Kidney glomerular epithelial cell (primary cell): ENCODE measurements around the gene REL.
"Not testable (repeated sequence)": the region's sequence is repeated elsewhere in the genome, so short reads cannot be mapped to it uniquely, and the experiment has no call there.

Experiments used
- DNase-seq: peaks from one replicate; lab custom pipeline; 2025; lab: John Stamatoyannopoulos, UW

The REL gene

DNA sequence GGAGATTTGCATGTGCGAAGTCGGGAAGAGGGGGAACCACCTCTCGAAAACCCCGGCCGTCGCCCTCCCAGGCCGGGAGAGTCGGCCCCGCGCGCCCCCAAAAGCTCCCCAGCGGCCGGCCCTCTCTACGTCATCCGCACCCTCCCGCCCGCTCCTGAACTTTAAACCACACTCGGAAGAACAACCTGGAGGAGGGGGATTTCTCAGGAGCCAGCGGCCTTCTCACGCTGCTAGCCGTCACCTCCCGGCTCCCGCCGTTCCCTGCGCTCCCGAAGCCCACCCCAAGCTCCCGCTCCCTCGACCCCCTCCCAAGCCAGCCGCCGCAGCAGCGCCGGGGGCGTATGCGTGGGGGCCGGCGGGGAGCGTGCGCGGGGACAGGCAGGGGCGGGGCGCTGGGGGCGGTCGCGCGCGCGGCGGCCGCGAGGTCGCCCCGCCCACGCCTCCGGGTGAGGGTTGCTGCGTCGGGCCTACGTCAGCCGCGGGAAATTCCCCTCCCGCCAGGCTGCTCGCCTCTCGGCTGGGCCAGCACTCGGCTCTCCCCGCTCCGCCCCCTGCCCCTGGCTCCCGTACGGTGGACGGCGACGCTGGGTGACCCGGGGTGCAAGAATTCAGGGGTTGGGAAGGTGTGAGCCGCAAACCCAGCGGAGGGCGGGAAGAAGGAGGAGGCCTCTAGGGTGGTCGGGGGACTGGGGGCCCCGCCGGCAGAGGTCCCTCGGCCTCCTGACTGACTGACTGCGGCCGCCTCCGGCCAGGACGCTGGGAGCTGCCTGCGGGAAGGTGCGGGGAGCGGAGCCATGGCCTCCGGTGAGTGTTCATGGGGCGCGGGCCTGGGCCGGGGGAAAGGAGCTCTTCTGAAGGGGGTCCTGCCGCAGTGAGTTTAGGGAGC is at the start of gene REL:
TSS of gene REL (plus strand) at position 528 of the 886 bp plus-strand sequence. CDS start at position 795, 267 bp downstream.
- peak; percentile 84 for DNase-seq

DNA sequence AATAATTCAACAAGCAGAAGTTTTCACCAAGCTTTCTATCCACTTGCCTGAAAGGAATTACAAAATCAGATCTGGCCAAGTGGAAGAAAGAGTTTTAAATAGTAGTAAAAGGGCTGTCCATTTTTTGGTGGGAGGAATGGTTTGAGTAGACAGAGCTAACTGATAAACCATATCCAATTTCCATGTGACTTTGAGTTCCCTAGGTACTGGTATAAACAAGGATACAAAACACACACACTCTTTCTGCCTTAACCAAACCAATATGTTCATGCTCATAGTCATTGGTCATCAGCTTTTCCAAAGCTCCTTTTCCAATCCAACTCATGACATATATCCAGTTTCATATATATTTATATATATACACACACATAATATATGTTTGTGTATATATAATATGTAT is 49.5 kb upstream of the REL start:
- DNase-seq = no peak

DNA sequence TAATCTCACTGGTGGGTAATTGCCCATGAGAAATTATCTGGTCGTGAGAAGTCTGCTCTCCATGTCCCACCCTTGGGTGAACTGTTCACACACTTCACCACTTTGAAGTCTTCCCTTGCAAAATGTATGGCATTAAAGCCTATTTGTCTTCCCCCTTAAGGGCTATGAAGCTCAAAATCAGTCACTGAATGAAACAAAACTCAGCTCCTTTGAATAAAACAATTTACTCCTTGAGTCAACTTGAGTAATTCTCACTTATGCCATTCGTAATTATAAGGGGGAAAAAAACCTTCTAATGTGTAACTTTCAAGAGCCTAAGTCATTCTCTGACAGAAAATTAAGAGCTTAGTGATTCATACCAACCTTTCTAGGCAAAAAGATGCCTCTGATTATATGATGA is 48.8 kb upstream of the REL start:
- DNase-seq = no peak

DNA sequence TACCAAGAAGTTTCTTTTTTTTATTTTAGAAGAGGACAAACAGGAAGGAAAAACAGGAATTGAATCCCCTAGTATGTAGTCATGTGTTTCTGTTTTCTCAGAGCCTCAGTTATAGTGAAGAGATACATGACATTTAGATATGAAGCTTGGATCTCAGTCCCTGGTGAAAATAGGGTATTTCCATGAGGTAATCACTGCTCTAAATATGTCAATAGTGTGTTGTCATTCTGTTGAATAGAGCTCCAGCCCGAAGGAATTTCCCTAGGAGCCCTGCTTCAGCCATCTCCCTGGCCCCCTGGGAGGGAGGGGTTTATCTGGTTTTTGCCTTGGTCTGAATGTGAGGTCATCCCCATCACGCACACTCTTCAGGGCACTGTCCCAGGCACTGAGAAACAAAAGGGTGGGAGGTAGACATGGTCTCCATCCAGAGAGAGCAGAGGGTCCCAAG is 47.1 kb upstream of the REL start:
- no peak for DNase-seq

DNA sequence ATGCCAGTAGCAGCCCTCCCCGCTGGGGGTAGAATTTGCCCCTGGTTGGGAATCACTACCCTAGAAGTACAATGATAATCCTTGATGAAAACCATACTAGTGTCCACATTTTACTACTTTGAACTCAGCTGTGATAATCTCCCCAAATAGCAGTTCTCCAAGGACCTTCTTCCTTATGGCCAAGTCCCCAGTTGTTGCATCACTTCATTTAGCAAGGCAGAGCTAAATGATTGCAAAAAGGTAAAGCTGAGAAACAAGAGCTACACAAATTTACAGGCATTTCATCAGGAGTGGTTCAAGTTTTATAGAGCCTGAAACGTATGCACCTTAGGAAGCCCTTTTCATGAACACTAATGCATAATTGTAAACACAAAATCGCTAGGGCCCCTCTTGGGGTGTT is 44.9 kb upstream of the REL start:
- no peak for DNase-seq

DNA sequence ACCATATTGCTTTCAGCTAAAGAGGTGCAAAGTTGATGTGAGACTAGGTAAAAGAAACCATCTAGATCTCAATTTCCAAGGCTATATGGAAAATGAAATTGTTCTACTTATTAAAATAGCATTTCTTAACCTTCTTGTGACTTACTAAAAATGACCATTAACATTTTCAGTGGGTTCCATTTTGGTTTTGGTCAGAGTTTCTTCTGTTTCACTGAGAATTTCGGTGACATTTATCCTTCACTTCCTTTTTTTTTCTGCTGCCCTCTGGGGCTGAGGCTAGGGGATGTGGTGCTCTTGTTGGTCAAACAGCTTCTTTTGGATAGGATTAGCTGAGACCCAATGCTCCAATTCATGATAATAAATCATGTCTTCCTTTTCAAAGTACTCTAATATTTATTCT is 44.3 kb upstream of the REL start:
- DNase-seq = no peak

DNA sequence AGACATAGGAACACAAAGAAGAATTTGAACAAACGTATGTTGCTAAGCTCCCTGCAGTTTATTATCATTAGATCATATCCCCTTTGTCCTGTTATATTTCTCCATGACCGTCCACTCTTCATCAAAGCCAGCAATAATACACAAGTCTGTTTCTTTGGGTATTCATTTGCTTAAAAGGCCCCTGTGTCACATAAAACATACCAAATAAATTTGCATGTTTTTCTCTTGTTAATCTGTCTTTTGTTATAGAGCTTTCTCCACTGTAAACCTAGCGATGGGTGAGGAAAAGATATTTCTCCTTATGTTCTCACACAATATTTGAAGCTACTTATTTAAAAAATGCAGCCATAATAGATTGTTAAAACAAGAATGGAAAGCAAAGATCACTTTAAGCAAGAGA is 42.9 kb upstream of the REL start:
- DNase-seq = no peak

DNA sequence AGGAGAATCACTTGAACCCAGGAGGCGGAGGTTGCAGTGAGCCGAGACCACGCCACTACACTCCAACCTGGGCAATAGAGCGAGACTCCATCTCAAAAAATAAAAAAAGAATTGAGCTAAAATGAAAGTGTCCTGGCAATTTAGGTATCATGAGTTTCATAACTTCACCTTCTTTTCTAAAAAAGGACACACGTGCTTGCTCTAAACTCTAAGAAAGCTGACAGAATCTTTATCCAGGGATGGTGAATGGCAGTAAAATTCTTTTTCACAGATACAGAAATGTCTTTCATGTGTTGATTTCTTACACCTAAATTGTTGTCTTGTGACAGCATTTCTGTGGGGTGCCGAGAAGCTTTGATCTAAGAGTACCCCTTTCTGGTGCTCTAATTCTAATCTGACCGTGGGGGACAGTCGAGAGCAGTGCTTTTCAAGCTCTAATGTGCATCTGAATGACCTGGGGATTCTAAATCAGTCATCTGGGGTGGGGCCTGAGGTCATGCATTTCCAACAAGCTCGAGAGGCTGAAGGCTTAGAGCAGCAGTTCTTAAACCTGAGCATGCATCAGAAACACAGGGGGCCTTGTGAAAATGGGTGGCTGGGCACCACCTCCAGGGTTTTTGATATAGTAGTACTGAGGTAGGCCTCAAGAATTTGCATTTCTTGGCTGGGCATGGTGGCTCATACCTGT is 42.1 kb upstream of the REL start:
- DNase-seq = no peak

DNA sequence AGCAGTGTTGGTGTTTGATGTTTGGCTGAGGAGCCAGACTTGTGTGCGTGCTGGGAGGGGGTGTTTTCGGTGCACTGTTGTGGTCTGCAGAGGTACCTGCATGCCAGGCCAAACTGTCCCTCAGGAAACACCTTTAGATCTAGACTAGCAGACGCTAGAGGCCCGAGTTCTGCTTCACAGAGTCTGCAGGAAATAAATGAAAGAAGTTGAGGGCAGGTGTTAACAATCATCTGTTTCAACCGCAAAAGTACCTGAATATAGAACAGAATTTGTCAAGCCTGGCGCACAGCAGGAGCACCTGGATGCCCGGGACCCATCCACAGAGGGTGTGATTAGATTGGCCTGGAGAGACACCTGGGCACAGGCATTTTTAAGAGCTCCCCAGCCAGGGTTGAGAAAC is 40.5 kb upstream of the REL start:
- DNase-seq = no peak

DNA sequence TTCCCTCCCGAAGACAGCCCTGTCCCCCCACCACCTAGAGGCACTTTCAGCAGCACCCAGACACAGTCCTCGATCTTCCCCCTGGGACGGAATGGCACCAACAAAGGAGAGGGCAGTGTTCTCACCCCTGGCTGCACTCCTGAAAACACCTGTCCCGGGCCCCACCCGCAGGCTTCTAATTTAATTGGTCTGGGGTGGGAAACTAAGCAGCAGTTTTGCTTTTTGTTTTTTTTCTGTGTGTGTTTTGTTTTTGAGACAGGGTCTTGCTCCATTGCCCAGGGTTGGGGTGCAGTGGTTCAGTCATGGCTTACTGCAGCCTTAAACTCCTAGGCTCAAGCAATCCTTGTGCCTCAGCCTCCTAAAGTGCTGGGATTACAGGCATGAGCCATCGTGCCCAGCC is 38.4 kb upstream of the REL start:
- DNase-seq = no peak

DNA sequence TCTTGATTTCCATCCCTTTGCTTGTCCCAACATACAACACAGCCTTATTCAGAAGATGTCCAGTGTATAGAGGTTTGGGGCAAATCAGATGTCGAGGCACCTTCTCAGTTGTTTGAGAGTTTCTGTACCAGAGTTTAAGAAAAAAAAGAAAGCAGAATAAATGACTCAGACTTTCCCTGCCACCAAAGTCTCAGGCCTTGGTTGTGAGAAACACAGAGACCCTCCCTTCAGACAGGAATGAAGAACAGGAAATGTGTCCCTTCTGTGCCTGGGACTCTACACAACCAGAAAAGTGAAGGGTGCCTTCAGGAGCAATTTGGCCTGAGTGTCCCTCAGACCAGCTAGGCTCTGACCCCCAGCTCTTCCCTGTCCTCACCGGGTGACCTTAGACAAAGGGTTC is 37.3 kb upstream of the REL start:
- DNase-seq = no peak

DNA sequence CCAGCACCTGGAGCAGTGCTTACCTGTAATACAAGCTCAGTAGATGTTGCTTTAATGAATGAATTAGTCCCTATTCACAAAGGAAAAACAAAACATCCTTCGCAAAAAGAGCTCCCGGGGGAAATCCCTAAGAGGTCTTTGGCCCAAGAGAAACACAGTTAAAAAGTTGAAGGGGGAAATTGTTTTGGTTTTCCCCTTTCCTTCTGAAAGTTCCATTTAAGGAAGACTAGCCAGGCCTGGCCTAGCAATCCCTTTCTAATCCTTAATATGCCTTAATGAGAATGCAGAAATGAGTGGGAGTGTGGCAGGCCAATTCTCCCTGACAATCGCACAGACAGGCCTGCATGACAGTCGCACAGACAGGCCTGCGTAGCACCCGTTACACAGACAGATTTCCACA is 33.5 kb upstream of the REL start:
- no peak for DNase-seq

DNA sequence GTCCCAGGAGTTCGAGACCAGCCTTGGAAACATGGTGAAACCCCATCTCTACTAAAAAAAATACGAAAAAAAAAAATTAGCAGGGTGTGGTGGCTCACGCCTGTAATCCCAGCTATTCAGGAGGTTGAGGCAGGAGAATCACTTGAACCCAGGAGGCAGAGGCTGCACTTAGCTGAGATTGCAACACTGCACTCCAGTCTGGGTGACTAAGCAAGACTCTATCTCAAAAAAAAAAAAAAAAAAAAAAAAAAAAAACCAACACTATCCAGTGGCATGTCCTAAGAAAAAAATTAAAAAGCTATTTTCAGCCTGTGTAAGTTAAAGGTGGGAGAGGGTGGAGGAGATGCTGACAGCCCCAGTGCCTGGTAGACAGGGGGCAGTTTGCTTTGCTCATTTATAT is 32.2 kb upstream of the REL start:
- no peak for DNase-seq

DNA sequence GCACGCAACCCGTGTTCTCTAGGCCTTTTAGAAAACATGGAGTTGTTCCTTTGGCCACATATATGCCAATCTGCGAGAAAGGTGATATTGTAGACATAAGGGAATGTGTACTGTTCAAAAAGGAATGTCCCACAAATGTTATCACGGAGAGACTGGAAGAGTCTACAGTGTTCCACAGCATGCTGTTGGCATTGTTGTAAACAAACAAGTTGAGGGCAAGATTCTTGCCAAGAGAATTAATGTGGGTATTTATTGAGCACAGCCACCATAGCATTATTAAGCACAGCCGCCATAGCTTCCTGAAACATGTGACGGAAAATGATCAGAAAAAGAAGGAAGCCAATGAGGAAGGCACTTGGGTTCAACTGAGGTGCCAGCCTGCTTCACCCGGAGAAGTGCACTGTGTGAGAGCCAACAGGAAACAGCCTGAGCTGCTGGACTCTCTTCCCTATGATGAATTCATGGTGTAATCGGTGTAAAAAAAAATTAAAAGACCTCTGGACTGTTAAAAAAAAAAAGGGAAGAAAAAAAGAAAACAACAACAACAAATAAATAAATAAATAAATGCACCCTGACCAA is 29.0 kb upstream of the REL start:
- no peak for DNase-seq

DNA sequence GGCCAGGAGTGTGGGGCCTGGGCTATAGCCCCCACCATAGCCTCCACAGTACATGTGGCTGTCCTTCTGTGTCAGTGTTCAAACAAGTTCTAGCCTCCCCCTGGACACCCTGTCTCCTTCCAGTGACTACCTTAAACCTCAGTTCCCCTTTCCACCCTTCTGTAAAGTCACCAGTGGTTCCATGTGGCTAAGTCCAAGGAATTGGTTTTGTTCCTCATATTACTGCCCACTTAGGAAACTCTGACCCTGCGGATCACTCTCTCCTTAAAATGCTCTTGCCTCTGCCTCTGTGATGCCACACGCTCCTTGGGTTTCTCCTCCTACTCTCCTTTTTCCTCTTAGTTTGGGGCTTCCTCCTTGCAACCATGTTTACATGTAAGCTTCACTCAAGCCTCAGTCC is 27.8 kb upstream of the REL start:
- DNase-seq = no peak

DNA sequence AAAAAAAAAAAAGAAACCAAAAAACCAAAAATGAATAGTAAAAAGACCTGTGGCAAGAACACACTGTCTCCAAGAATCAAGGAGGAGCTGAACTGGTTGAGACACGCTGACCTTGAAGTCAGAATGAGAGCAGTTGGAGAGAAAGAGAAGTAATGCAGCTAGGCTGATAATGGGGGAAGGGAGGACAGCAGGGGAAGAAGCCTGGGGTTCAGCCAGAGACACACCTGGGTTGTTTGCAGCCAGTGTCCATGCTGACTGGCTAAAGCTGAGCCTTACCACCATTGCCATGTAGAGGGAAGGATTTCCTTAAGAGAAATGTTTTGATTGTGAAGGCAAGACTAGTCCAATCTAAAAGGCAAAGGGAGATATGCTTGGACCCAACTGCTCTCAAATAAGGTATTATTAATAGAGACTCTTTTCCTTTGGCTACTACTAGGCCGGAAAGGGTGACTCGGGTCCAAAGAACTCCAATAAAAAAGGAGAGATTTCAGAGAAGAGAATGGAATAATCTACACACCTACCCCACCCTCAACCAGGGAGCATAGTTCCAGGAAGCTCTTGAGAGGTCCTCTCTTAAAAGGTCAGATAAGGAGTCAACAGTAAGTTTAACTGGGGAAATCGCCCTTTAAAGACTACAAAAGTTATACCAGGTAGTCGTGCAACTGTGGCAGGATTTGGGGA is 25.2 kb upstream of the REL start:
- no peak for DNase-seq

DNA sequence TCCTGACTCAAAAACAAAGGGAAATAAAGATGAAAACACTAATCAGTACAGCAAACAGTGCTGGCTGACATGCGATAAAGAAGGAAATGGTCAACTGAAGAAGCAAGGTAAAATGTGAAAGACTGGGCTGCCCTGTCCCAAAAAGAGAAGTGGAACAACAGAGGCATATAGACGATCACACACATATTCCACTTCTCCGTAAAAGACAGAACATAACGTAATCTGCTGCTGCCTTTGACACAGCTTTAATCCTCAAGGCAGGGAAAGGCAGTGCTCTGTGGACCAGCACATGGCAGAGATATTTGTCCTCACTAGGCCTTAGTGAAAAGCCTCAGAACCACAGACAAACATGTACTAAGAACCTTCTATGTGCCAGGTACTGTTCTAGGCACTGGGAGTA is 24.3 kb upstream of the REL start:
- no peak for DNase-seq

DNA sequence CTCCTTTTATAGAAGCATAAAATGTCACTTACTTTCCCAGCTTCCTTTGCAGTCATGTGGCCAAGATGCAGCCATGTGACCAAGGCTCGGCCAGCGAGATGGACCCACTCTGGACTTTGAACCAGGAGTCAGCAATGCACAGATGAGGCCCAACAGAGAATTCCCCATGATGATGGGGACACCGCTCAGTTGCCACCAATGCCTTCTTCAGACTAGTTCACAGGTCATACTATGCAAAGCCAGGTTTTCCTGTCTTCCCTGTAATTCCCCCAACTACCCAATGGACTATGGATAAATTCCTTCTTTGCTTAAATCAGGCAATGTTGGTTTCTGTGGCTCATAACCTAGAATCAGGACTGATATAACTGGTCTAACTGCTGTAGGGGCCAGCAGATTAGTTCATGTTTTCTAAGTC is 22.5 kb upstream of the REL start:
- DNase-seq = no peak

DNA sequence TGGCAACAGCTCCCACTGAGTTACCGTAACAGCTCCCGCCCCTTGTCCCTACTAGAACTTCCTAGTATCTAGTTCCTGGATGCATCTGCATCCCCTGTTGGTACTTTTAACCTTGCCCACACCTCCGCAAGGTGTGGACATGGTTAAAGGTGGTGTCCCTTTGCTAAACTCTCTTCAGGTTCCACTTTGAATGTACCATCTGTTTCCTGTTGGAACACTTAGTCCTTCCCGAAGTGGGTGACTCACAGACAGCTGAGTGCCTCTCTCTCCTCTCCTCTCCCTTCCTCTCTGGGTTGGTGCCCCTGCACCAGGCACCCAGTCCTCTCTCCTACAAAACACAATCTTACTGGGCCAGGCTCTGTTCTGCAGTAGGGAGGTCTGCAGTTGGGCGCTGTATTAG is 19.6 kb upstream of the REL start:
- DNase-seq = no peak

DNA sequence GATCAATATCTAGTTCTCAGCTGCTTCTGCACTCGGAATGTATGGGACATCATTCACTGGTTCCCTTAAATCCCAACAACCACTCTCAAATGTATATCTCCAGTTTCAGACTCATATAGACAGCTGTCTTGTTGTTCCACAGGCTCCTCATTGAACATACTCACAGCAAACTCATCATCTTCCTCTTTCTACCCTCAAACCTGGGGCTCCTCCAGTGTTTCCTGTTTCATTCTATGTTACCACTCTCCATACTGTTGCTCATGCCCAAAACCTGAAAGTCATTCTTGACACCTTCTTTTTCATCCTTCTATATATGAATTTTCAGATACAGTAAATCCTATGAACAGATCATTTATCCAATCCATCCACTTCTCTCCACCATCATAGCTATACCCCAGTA is 18.7 kb upstream of the REL start:
- no peak for DNase-seq

DNA sequence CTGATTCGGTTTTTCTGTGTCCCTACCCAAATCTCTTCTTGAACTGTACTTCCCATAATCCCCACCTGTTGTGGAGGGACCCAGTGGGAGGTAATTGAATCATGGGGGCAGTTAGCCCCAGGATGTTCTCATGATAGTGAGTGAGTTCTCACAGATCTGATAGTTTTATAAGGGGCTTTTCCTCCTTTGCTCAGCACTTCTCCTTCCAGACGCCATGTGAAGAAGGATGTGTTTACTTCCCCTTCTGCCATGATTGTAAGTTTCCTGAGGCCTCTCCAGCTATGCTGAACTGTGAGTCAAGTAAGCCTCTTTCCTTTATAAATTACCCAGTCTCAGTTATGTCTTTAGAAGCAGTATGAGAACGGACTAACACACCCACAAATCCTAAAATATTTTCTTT is 16.0 kb upstream of the REL start:
- not testable (repeated sequence) for DNase-seq

DNA sequence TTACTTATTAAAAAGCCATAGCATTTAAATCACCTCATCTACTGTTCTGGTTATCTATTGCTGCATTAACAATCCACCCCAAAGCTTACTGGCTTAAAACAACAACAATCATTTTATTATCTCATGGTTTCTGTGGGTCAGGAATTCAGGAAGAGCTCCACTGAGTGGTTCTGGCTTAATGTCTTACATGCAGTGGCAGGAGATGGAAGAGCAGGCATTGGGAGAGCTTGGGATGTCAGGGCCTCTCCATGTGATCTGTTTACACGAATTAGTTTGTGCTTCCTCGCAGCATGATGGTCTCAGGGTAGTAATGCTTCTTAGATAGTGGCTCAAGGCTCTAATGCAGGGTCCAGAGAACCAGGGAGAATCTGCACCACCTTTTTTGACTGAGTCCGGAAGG is 14.4 kb upstream of the REL start:
- DNase-seq = no peak

DNA sequence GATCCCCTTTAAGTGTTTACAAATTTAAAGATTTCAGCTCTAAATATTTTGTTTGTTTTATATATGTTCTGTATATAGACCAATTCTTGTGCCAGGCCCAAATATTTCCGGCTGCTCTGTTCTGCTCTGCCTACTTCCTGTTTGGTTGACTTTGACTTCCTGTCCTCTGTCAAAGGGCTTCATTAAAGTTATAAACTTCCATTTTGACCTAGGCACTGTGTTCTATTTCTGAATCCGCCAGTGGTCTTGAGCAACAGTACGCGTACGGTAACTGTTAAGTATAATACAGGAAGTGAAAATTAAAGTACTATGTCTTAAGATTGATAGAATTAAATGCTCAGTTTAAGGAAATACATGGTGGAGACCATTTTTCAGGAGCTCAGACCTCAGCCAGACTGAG is 13.5 kb upstream of the REL start:
- no peak for DNase-seq
